ENCODE results near the gene YBX1. TPM values are rescaled to one million over a fixed set of nuclear protein-coding genes. Genes with fewer than 3 reads are reported as not detected.

Gene YBX1
- total and polyA plus RNA-seq, 7 donors, result 878 to 1,545 (median 1,131) TPM

GRCh38 chr1:42670425-42670824, 11.8 kb upstream of the YBX1 start:
- intact Hi-C loops (cut with DNase I), result no loop called here
- H3K4me3 ChIP-seq, result no peak overlapping the region
- 97 to 99% (median 98%) methylated on average over 4 of the region's 4 CpGs for WGBS, 3 donors
- H3K27me3 ChIP-seq (ENCODE audit: insufficient read depth in 3 of 3, low read length in 2 of 3), result no peaks in the 10 kb centered on the region
- DNase-seq (no peak), ATAC-seq (no peak)
- no peak for TF ChIP-seq CTCF (IDR thresholded peaks at IDR 0.05)
- H3K27ac ChIP-seq, result no peak overlapping the region
- H3K9me3 ChIP-seq, result no peaks in the 10 kb centered on the region
- peaks cover 12 to 69% of the 10 kb centered on the region in 2 donors for H3K36me3 ChIP-seq (ENCODE audit: insufficient read depth in 1 of 2, low read depth in 1 of 2)
- H3K4me1 ChIP-seq, result peaks cover 8% of the 10 kb centered on the region

GRCh38 chr1:42674214-42674613, 8.0 kb upstream of the YBX1 start:
- H3K27me3 ChIP-seq (ENCODE audit: insufficient read depth in 3 of 3, low read length in 2 of 3), result no peaks in the 10 kb centered on the region
- H3K36me3 ChIP-seq (ENCODE audit: insufficient read depth in 1 of 2, low read depth in 1 of 2), result peaks cover 2 to 38% of the 10 kb centered on the region in 2 donors
- TF ChIP-seq CTCF (IDR thresholded peaks at IDR 0.05), result no peak
- no peak overlapping the region for H3K4me3 ChIP-seq
- DNase-seq, result no peak
- peak overlapping the region; percentile 1 for H3K27ac ChIP-seq
- H3K4me1 ChIP-seq, result peaks cover 8% of the 10 kb centered on the region
- intact Hi-C loops (cut with DNase I), result no loop called here
- no peaks in the 10 kb centered on the region for H3K9me3 ChIP-seq
- peak in 1 of 4 donors; percentile 45 for ATAC-seq

- Histone ChIP-seq H3K9me3 (no peaks in the 10 kb centered on the region), H3K27me3 (ENCODE audit: insufficient read depth in 3 of 3, low read length in 2 of 3) (no peaks in the 10 kb centered on the region), H3K4me3 (no peak overlapping the region), H3K36me3 (ENCODE audit: insufficient read depth in 1 of 2, low read depth in 1 of 2) (peaks cover 2 to 34% of the 10 kb centered on the region in 2 donors), H3K4me1 (peaks cover 11% of the 10 kb centered on the region), H3K27ac (peak overlapping the region; percentile 1)
- no peak for TF ChIP-seq CTCF (IDR thresholded peaks at IDR 0.05)
- ATAC-seq (peak in 1 of 4 donors; percentile 46), DNase-seq (no peak)
- intact Hi-C loops (cut with DNase I), result no loop called here
- WGBS, 3 donors, result 16 to 23% (median 17%) methylated on average over 1 of the region's 1 CpG
Observed at GRCh38 chr1:42674682-42675081, 7.5 kb upstream of the YBX1 start.

- Histone ChIP-seq H3K27me3 (ENCODE audit: insufficient read depth in 3 of 3, low read length in 2 of 3) (no peaks in the 10 kb centered on the region), H3K9me3 (no peaks in the 10 kb centered on the region), H3K36me3 (ENCODE audit: insufficient read depth in 1 of 2, low read depth in 1 of 2) (peaks cover 2 to 27% of the 10 kb centered on the region in 2 donors), H3K4me1 (peaks cover 18% of the 10 kb centered on the region), H3K4me3 (no peak overlapping the region), H3K27ac (no peak overlapping the region)
- intact Hi-C loops (cut with DNase I), result no loop called here
- no peak for TF ChIP-seq CTCF (IDR thresholded peaks at IDR 0.05)
- WGBS, 3 donors, result 89 to 95% (median 91%) methylated on average over 3 of the region's 3 CpGs
- ATAC-seq (no peak), DNase-seq (no peak)
Observed at GRCh38 chr1:42675467-42675866, 6.8 kb upstream of the YBX1 start.

GRCh38 chr1:42676534-42677087, 5.6 kb upstream of the YBX1 start:
- Histone ChIP-seq H3K4me3 (no peak overlapping the region), H3K36me3 (ENCODE audit: insufficient read depth in 1 of 2, low read depth in 1 of 2) (peaks cover 2 to 19% of the 10 kb centered on the region in 2 donors), H3K4me1 (peaks cover 25% of the 10 kb centered on the region), H3K27ac (no peak overlapping the region), H3K9me3 (no peaks in the 10 kb centered on the region), H3K27me3 (ENCODE audit: insufficient read depth in 3 of 3, low read length in 2 of 3) (no peaks in the 10 kb centered on the region)
- no peak for ATAC-seq
- TF ChIP-seq CTCF (IDR thresholded peaks at IDR 0.05), result no peak
- intact Hi-C loops (cut with DNase I), result no loop called here
- 86 to 93% (median 92%) methylated on average over 3 of the region's 3 CpGs for WGBS, 3 donors
- DNase-seq, result no peak

Measured in psoas muscle (tissue), 8 donors.